ENCODE data around the gene ATP10A. TPM values are rescaled to one million over a fixed set of nuclear protein-coding genes. Genes with fewer than 3 reads are reported as not detected.

ATP10A gene
- polyA plus RNA-seq, 12 donors, result 1.6 to 4.5 (median 2.7) TPM; not detected in 2

DNA sequence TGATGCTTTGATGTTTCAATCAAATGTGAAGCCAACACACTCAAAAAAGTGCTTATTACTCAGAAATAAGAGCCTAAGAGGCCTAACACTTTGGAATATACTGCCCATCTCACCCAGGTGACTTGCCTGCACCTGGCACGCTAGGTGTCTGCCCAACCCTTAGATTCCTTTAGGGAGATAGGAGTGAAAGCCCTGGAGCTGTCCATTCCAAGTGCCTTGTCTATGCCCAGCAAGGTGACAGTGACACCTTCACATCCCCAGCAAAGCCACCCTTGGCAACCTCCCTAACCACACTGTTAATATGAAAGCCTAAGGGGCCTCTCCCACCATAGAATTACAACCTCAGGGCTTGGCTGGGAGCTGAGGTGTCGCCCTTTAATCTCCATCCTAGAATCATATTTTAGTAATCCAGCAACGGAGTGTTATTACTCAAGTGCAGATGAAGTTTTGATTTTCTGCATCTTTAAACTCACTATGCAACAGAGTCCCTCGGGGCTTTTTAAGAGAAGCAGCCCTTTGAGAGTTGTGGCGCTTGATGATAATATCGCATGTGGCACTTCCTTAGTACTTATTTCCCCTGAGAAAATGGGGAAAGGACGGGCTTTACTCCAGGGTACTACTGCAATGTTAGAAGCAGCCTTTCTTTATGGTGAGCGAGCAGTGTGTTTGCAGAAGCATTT, 24.8 kb downstream of the ATP10A start:
- no peak for DNase-seq

GRCh38 chr15:25832158-25832557, 31.0 kb downstream of the ATP10A start:
- no peak for DNase-seq

- peak; percentile 86 for DNase-seq
Measured at GRCh38 chr15:25830844-25831451, 32.2 kb downstream of the ATP10A start.

GRCh38 chr15:25829073-25829472, 34.1 kb downstream of the ATP10A start:
- DNase-seq, result no peak

- DNase-seq, result no peak
Measured at GRCh38 chr15:25825207-25825606, 37.9 kb downstream of the ATP10A start.

DNA sequence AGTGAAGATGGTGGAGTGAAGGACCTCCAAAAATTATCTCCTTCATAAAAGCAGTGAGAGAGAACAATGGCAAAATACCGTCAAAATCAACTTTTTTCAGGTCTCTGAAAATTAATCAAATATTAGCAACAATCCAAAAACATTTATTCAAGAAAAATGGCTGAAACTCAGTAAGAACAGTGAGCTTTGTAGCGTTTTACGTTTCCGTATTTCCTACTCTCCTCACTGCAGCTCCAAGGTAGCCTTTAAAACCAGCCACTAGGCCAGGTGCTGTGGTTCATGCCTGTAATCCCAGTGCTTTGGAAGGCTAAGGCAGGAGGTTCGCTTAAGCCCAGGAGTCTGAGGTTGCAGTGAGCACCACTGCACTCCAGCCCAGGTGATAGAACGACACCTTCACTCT, 38.5 kb downstream of the ATP10A start:
- DNase-seq, result no peak

GRCh38 chr15:25812845-25813244, 50.3 kb downstream of the ATP10A start:
- no peak for DNase-seq

GRCh38 chr15:25812073-25812472, 51.1 kb downstream of the ATP10A start:
- no peak for DNase-seq

- DNase-seq, result no peak
Measured at GRCh38 chr15:25811481-25811906, 51.6 kb downstream of the ATP10A start.

DNA sequence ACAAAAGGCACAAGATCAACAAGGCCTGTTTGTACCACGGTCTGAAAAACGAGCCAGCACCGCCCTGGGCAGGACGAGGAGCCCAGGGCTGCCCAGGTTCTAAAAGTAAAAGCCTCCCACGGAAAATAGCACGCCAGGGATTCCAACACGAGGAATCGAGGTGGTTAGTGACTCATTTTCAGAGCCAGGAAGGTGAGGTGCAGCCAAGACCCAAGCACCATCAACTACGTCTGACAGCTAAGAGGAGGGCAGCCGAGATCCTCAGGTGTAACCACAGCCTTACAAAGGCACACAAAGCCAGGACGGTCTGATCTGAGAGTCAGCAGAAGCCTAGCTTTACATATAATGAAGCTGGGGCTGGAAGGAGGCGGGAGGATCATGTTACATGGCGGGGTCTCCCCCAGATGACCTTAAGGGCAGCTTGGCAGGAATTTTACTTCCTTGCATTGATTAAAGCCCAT, 52.5 kb downstream of the ATP10A start:
- DNase-seq, result no peak

DNA sequence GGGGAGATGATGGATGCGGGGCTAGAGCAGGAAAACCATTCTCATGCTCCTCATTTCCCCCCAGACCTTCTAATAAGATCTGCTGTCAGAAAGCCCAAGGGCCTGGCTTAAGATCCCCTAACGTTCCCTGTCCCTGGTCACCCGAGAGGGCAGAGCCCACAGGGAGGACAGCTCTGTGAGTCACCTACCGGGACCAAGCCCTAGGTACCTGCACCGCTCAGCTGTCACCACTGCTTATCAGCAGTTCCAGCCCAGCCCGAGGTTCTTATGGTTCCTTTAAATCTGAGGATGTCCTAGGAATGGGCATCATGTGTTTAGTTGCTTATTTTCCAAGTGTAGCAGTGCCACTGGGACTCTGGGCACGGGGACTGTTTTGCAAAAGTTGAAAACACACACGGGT, 53.0 kb downstream of the ATP10A start:
- no peak for DNase-seq

DNA sequence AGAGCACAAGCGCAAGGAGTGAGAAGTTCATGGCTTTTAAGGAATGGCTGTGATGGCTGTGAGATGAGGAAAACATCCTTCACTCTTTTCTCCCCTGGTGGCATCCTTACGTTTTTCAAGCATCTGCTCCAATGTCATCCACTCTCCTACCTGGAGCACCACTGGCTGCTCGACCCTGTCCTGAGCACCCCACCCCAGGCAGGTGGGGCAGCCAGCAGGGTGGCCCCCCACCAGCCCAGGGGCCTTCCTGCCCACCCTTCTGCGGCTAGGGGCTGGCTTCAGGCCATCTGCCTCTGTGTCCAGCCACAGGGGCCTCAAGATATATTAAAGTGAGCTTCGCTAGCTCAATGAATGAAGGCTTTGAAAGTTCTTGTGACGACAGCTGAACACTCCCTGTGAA, 56.1 kb downstream of the ATP10A start:
- DNase-seq, result no peak

DNA sequence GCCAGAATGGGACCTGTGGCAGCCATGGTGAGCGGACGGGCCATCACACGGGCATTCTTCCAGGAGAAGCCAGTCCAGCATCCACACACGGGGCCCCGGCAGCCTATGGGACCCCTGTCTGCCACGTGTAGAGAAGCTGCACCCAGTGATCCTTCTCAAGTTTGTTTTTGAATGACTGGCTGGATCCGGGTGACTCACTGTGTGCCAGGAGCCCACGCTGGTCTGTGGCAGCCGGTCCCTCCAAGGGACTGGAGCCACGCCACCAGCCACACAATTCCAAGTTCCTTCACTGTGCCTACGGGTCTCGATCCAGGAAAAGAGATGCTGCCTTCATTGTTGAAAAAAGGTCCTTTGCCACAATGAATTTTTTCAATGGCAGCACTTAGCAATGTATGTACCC, 58.1 kb downstream of the ATP10A start:
- no peak for DNase-seq

- no peak for DNase-seq
Measured at GRCh38 chr15:25804451-25804850, 58.7 kb downstream of the ATP10A start.

DNA sequence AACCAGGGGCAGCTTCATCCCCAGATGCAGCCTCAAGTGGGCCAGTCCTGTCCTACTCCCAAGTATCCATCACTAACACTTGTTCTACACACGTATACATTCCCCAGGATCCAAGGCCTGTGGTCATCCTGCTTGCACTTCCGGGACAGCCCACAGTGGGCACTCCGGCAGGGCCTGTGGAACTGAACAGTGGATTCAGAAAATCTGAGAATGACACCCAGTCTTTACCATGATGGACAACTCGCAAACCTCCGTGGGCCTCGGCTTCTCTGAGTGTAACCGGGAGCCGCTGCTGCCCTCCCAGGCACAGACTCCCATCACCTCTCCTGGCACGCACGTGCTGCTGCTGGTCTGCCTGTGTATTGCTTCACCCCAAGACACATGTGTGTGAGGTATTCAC, 59.6 kb downstream of the ATP10A start:
- no peak for DNase-seq

DNA sequence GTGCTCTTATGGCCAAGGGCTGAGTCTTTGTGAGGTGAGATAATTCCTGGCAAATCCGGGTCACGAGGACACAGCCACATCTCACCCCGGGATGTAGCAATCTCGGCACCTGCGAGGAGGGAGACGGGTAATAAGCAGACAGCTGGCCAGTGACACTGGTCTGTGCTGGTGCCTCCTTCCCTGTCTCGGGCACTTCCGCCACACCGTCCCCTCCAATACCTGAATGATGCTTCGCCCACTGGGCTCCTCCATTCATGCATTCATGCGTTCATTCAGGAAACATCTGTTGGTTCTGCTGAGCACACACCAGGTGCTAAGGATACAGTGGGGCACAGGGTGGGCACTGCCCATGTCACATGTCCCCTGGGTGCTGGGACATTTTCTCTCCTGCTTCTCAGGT, 60.1 kb downstream of the ATP10A start:
- no peak for DNase-seq

DNA sequence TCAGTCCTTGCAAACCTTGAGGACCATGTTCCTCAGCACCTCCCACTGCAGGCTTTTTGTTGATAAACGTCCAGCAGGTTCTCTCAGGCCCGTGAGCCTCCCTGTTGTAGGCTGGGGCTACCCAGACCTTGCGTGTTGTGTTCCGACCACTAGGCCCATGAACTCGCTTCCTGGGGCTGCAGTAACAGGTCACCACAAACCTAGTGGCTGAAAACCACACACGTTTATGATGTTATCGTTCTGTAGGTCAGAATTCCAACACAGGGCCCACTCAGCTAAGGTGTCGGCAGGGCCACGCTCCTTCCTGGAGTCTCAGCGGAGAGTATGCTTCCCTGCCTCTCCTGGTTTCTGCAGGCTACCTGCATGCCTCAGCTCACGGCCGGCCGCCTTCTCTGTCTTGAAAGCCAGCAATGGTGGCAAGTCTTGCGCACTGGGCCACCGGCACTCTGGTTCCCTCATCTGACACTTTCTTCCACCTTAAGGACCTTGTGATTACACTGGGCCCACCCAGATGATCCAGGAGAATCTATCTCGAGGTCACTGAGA, 60.8 kb downstream of the ATP10A start:
- no peak for DNase-seq

- no peak for DNase-seq
Measured at GRCh38 chr15:25801586-25802284, 61.4 kb downstream of the ATP10A start.

DNA sequence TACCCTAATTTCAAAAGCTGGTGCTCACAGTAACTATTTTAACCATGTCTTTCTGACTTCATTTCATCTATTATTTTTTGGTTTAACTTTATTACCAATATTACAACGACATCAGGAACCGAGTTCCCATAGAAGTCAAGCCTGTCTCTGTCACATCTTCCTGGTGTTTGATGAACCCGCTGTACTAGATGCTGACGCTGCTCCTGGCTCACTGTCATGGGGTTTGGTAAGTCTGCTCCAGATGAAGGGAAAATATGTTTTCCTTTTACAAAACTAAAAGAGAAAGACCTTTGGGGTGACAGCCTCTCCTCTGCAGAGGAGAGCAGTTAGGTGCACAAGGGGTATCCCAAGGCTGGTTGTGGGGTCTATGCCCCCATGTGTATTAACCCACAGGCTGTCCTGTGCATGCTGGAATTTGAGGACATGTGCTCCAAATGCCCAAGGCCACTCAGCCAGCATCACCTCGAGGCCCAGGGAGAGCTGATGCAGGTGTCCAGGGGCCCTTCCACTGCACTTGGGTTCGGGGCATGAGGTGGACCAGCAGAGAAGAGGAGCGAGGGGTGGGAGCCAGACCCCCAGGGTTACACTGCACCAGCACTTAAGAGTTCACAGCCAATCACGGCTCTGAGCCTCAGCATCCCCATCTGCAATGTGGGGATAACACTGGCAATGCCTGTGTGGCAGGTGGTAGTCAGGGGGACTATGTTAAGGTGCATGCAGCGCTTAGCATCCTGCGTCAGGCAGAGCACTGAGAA, 62.2 kb downstream of the ATP10A start:
- no peak for DNase-seq

- DNase-seq, result no peak
Measured at GRCh38 chr15:25799906-25800700, 63.0 kb downstream of the ATP10A start.
